Measurements from ENCODE around the gene KIAA0040. TPM values are rescaled to one million over a fixed set of nuclear protein-coding genes. Genes with fewer than 3 reads are reported as not detected.
A peak's percentile ranks its signal among the peaks of the same experiment; 100 is the strongest.

The KIAA0040 gene
- total and polyA plus RNA-seq, 5 donors, result 7.5 to 36.0 (median 21.7) TPM

- DNase-seq (no peak), ATAC-seq (no peak)
- no peaks in the 10 kb centered on the region for H3K9me3 ChIP-seq (ENCODE audit: control insufficient read depth, low read length)
- H3K4me3 ChIP-seq (ENCODE audit: low read length), result no peak overlapping the region
- H3K27ac ChIP-seq (ENCODE audit: low read length), result no peak overlapping the region
- H3K4me1 ChIP-seq (ENCODE audit: control insufficient read depth, insufficient read depth, low read length), result peaks cover 11% of the 10 kb centered on the region
- WGBS, result 94% methylated on average over 5 of the region's 5 CpGs
- H3K27me3 ChIP-seq (ENCODE audit: control insufficient read depth, insufficient read depth), result no peaks in the 10 kb centered on the region
- intact Hi-C loops (cut with DNase I), result no loop called here
These were observed 9.0 kb downstream of the KIAA0040 start for GRCh38 chr1:175183586-175183985.

GRCh38 chr1:175182201-175182746 lies 10.3 kb downstream of the KIAA0040 start:
- DNase-seq, result no peak
- Histone ChIP-seq H3K9me3 (ENCODE audit: control insufficient read depth, low read length) (no peaks in the 10 kb centered on the region), H3K4me3 (ENCODE audit: low read length) (no peak overlapping the region), H3K4me1 (ENCODE audit: control insufficient read depth, insufficient read depth, low read length) (peaks cover 10% of the 10 kb centered on the region), H3K27ac (ENCODE audit: low read length) (no peak overlapping the region), H3K27me3 (ENCODE audit: control insufficient read depth, insufficient read depth) (no peaks in the 10 kb centered on the region)
- intact Hi-C loops (cut with DNase I), result no loop called here
- no peak for ATAC-seq
- 86% methylated on average over 4 of the region's 4 CpGs for WGBS

GRCh38 chr1:175179837-175180590 lies 12.6 kb downstream of the KIAA0040 start:
- 97% methylated on average over 2 of the region's 2 CpGs for WGBS
- Histone ChIP-seq H3K4me1 (ENCODE audit: control insufficient read depth, insufficient read depth, low read length) (peaks cover 6% of the 10 kb centered on the region), H3K4me3 (ENCODE audit: low read length) (no peak overlapping the region), H3K27ac (ENCODE audit: low read length) (no peak overlapping the region), H3K27me3 (ENCODE audit: control insufficient read depth, insufficient read depth) (no peaks in the 10 kb centered on the region), H3K9me3 (ENCODE audit: control insufficient read depth, low read length) (no peaks in the 10 kb centered on the region)
- ATAC-seq (no peak), DNase-seq (no peak)
- intact Hi-C loops (cut with DNase I), result no loop called here

GRCh38 chr1:175178456-175178855 lies 14.1 kb downstream of the KIAA0040 start:
- Histone ChIP-seq H3K4me3 (ENCODE audit: low read length) (no peak overlapping the region), H3K4me1 (ENCODE audit: control insufficient read depth, insufficient read depth, low read length) (peaks cover 3% of the 10 kb centered on the region), H3K9me3 (ENCODE audit: control insufficient read depth, low read length) (no peaks in the 10 kb centered on the region), H3K27me3 (ENCODE audit: control insufficient read depth, insufficient read depth) (no peaks in the 10 kb centered on the region), H3K27ac (ENCODE audit: low read length) (no peak overlapping the region)
- 90% methylated on average over 3 of the region's 3 CpGs for WGBS
- no peak for DNase-seq
- intact Hi-C loops (cut with DNase I), result no loop called here
- ATAC-seq, result no peak

- Histone ChIP-seq H3K4me3 (ENCODE audit: low read length) (no peak overlapping the region), H3K4me1 (ENCODE audit: control insufficient read depth, insufficient read depth, low read length) (peaks cover 3% of the 10 kb centered on the region), H3K9me3 (ENCODE audit: control insufficient read depth, low read length) (no peaks in the 10 kb centered on the region), H3K27me3 (ENCODE audit: control insufficient read depth, insufficient read depth) (no peaks in the 10 kb centered on the region), H3K27ac (ENCODE audit: low read length) (no peak overlapping the region)
- intact Hi-C loops (cut with DNase I), result no loop called here
- ATAC-seq, result no peak
- WGBS, result 94% methylated on average over 1 of the region's 1 CpG
- DNase-seq, result no peak
These were observed 14.5 kb downstream of the KIAA0040 start for GRCh38 chr1:175178056-175178455.

GRCh38 chr1:175176246-175176645 lies 16.3 kb downstream of the KIAA0040 start:
- intact Hi-C loops (cut with DNase I), result no loop called here
- no peaks in the 10 kb centered on the region for H3K9me3 ChIP-seq (ENCODE audit: control insufficient read depth, low read length)
- H3K4me3 ChIP-seq (ENCODE audit: low read length), result no peak overlapping the region
- H3K4me1 ChIP-seq (ENCODE audit: control insufficient read depth, insufficient read depth, low read length), result no peaks in the 10 kb centered on the region
- ATAC-seq, result no peak
- WGBS, result 95% methylated on average over 1 of the region's 1 CpG
- H3K27ac ChIP-seq (ENCODE audit: low read length), result no peak overlapping the region
- no peak for DNase-seq
- H3K27me3 ChIP-seq (ENCODE audit: control insufficient read depth, insufficient read depth), result no peaks in the 10 kb centered on the region

GRCh38 chr1:175174309-175175102 lies 18.1 kb downstream of the KIAA0040 start:
- intact Hi-C loops (cut with DNase I), result no loop called here

GRCh38 chr1:175173531-175173930 lies 19.0 kb downstream of the KIAA0040 start:
- peaks cover 3% of the 10 kb centered on the region for H3K4me1 ChIP-seq (ENCODE audit: control insufficient read depth, insufficient read depth, low read length)

More at GRCh38 chr1:175174309-175175102, 18.1 kb downstream of the KIAA0040 start:
- ATAC-seq (peak in 1 of 2 donors; percentile 53), DNase-seq (no peak)
- 86% methylated on average over 5 of the region's 5 CpGs for WGBS
- peaks cover 3% of the 10 kb centered on the region for H3K4me1 ChIP-seq (ENCODE audit: control insufficient read depth, insufficient read depth, low read length)
- H3K27me3 ChIP-seq (ENCODE audit: control insufficient read depth, insufficient read depth), result no peaks in the 10 kb centered on the region
- no peak overlapping the region for H3K4me3 ChIP-seq (ENCODE audit: low read length)
- no peak overlapping the region for H3K27ac ChIP-seq (ENCODE audit: low read length)
- no peaks in the 10 kb centered on the region for H3K9me3 ChIP-seq (ENCODE audit: control insufficient read depth, low read length)

GRCh38 chr1:175172503-175172902 lies 20.1 kb downstream of the KIAA0040 start:
- 97% methylated on average over 3 of the region's 3 CpGs for whole genome bisulfite sequencing
- no peak overlapping the region for H3K4me3 ChIP-seq (ENCODE audit: low read length)
- ATAC-seq, result no peak
- no peak for DNase-seq
- no peaks in the 10 kb centered on the region for H3K9me3 ChIP-seq (ENCODE audit: control insufficient read depth, low read length)
- no peak overlapping the region for H3K27ac ChIP-seq (ENCODE audit: low read length)
- H3K27me3 ChIP-seq (ENCODE audit: control insufficient read depth, insufficient read depth), result no peaks in the 10 kb centered on the region
- intact Hi-C loops (cut with DNase I), result no loop called here
- H3K4me1 ChIP-seq (ENCODE audit: control insufficient read depth, insufficient read depth, low read length), result peaks cover 3% of the 10 kb centered on the region

More at GRCh38 chr1:175173531-175173930, 19.0 kb downstream of the KIAA0040 start:
- 84% methylated on average over 7 of the region's 7 CpGs for WGBS
- H3K27ac ChIP-seq (ENCODE audit: low read length), result no peak overlapping the region
- no peaks in the 10 kb centered on the region for H3K9me3 ChIP-seq (ENCODE audit: control insufficient read depth, low read length)
- no peak for ATAC-seq
- H3K27me3 ChIP-seq (ENCODE audit: control insufficient read depth, insufficient read depth), result no peaks in the 10 kb centered on the region
- intact Hi-C loops (cut with DNase I), result no loop called here
- no peak overlapping the region for H3K4me3 ChIP-seq (ENCODE audit: low read length)
- DNase-seq, result no peak

- ATAC-seq (no peak), DNase-seq (no peak)
- Histone ChIP-seq H3K4me3 (ENCODE audit: low read length) (no peak overlapping the region), H3K27ac (ENCODE audit: low read length) (no peak overlapping the region), H3K4me1 (ENCODE audit: control insufficient read depth, insufficient read depth, low read length) (peaks cover 3% of the 10 kb centered on the region), H3K9me3 (ENCODE audit: control insufficient read depth, low read length) (no peaks in the 10 kb centered on the region), H3K27me3 (ENCODE audit: control insufficient read depth, insufficient read depth) (no peaks in the 10 kb centered on the region)
- intact Hi-C loops (cut with DNase I), result no loop called here
- WGBS, result 79% methylated on average over 9 of the region's 9 CpGs
These were observed 21.3 kb downstream of the KIAA0040 start for GRCh38 chr1:175171036-175171913.

Measured in right cardiac atrium (tissue), 5 donors.